ENCODE measurements around the gene C5orf47. TPM values are rescaled to one million over a fixed set of nuclear protein-coding genes. Genes with fewer than 3 reads are reported as not detected.

C5orf47 gene
- total and polyA plus RNA-seq, 7 donors = not detected

DNA sequence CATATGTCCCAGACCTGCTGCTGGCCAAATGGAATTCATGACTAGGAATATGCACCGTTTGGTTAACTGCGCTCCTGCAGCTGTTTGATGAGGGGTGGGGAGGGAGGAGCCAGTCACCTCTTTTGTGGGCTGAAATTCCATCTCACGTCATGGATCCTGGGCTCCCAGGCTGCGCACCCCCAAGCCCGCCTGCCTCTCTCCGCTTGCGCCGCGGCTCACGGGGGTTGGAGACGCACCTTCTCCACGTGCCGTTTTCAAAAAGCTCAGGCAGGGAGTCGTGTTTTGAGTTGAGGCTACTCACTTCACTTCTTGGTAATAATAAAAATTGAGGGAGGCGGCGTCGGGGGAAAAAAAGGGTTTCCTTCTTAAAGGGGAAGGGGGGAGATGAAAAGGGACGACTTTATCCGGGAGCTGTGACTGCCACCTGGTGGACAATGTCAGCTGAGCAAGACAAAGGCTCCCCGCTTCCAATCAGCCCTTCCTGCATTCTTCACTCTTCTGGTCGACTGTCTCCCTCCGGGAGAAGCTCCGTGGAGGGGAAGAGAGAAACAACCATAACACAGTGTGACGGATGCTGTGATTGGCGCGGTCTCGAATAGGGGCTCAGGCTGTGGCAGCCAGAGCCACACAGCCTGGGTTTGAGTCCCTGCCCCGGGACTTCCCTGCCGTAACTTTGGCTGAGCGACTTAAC is 15.9 kb upstream of the C5orf47 start:
- H3K27ac ChIP-seq = peak overlapping the region in 2 of 4 donors; percentile 15 to 38
- intact Hi-C loops (cut with DNase I) = loop anchor here (1.0 to 2.0 kb wide), 2 partner anchors 82 to 354 kb away; no protein-coding TSS in a partner anchor
- WGBS, 2 donors = 5 to 6% methylated on average over 30 of the region's 30 CpGs

DNA sequence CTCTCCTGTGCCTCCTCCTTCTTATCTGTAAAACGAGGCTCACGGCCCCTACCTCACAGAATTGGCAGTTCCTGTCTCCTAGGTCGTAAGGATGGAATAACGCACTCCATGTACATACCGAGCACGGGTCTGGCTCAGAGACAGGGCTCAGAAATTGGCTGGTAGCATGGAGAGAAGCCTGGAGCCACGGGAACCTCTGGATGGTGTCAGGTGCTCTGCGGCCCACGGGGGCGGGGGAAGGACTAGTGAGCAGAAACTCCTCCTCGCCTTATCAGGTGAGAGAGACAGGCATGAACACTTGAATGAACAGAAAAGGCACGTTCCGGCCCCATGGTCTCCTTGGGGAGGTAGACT is 15.4 kb upstream of the C5orf47 start:
- H3K36me3 ChIP-seq = no peaks in the 10 kb centered on the region
- H3K27me3 ChIP-seq = no peaks in the 10 kb centered on the region
- H3K9me3 ChIP-seq = no peaks in the 10 kb centered on the region
- intact Hi-C loops (cut with DNase I) = loop anchor here (1.0 to 2.0 kb wide), 2 partner anchors 83 to 354 kb away; no protein-coding TSS in a partner anchor
- TF ChIP-seq POLR2AphosphoS5 (IDR thresholded peaks at IDR 0.05) = no peak
- no peak for TF ChIP-seq POLR2A (IDR thresholded peaks at IDR 0.05)
- no peak for TF ChIP-seq EP300 (IDR thresholded peaks at IDR 0.05)
- TF ChIP-seq, protein P1, sequence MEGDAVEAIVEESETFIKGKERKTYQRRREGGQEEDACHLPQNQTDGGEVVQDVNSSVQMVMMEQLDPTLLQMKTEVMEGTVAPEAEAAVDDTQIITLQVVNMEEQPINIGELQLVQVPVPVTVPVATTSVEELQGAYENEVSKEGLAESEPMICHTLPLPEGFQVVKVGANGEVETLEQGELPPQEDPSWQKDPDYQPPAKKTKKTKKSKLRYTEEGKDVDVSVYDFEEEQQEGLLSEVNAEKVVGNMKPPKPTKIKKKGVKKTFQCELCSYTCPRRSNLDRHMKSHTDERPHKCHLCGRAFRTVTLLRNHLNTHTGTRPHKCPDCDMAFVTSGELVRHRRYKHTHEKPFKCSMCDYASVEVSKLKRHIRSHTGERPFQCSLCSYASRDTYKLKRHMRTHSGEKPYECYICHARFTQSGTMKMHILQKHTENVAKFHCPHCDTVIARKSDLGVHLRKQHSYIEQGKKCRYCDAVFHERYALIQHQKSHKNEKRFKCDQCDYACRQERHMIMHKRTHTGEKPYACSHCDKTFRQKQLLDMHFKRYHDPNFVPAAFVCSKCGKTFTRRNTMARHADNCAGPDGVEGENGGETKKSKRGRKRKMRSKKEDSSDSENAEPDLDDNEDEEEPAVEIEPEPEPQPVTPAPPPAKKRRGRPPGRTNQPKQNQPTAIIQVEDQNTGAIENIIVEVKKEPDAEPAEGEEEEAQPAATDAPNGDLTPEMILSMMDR (IDR thresholded peaks at IDR 0.05) = no peak
- peak overlapping the region; percentile 18 to 51 (median 46) for H3K4me3 ChIP-seq
- no peak for DNase-seq
- peak overlapping the region in 2 of 4 donors; percentile 15 to 38 for H3K27ac ChIP-seq
- peaks cover 0 to 11% (median 5%) of the 10 kb centered on the region in 4 donors for H3K4me1 ChIP-seq
- WGBS, 2 donors = 7 to 21% methylated on average over 13 of the region's 13 CpGs

More for the DNA sequence above, 15.9 kb upstream of the C5orf47 start:
- peaks cover 0 to 11% (median 5%) of the 10 kb centered on the region in 4 donors for H3K4me1 ChIP-seq
- no peaks in the 10 kb centered on the region for H3K9me3 ChIP-seq
- H3K36me3 ChIP-seq = no peaks in the 10 kb centered on the region
- peak overlapping the region; percentile 18 to 51 (median 46) for H3K4me3 ChIP-seq
- TF ChIP-seq POLR2A (IDR thresholded peaks at IDR 0.05) = no peak
- TF ChIP-seq EP300 (IDR thresholded peaks at IDR 0.05) = no peak
- no peak for TF ChIP-seq POLR2AphosphoS5 (IDR thresholded peaks at IDR 0.05)
- TF ChIP-seq, protein P1 (IDR thresholded peaks at IDR 0.05) = peak; percentile 78 to 93 (median 88)
- DNase-seq = peak; percentile 91
- no peaks in the 10 kb centered on the region for H3K27me3 ChIP-seq

DNA sequence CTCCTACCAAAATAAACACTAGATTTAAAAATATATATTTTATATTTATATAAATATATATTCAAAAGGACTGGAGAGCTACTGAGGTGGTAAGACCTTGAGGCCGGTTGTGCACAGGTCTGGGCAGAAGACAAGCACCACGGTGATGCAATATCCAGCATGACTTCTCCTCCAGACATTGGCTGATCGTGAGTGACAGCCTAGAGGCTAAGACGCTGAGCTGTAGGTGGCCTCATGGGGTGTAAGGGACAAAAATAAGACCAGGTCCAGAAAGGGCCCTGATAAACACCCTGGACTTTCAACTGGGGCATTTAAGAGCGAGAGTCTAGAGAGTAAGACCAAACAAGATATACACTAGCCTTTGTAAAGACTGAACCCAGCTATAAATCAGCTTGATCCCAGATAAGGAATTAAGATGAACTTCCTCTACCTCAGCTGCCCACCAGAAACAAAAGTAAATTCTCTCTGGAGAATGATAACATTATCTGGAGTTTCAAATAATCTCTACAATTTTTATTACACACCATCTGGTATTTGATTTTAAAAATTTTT is 14.2 kb upstream of the C5orf47 start:
- Histone ChIP-seq H3K27me3 (peaks cover 0 to under 1% (median 0%) of the 10 kb centered on the region in 3 donors), H3K4me3 (no peak overlapping the region), H3K27ac (no peak overlapping the region), H3K36me3 (no peaks in the 10 kb centered on the region), H3K9me3 (no peaks in the 10 kb centered on the region), H3K4me1 (peaks cover 0 to 11% (median 5%) of the 10 kb centered on the region in 4 donors)
- intact Hi-C loops (cut with DNase I) = no loop called here
- TF ChIP-seq POLR2A (IDR thresholded peaks at IDR 0.05) = no peak
- no peak for TF ChIP-seq EP300 (IDR thresholded peaks at IDR 0.05)
- TF ChIP-seq, protein P1 (IDR thresholded peaks at IDR 0.05) = no peak
- no peak for TF ChIP-seq POLR2AphosphoS5 (IDR thresholded peaks at IDR 0.05)
- no peak for DNase-seq
- WGBS, 2 donors = 74 to 76% methylated on average over 5 of the region's 5 CpGs

DNA sequence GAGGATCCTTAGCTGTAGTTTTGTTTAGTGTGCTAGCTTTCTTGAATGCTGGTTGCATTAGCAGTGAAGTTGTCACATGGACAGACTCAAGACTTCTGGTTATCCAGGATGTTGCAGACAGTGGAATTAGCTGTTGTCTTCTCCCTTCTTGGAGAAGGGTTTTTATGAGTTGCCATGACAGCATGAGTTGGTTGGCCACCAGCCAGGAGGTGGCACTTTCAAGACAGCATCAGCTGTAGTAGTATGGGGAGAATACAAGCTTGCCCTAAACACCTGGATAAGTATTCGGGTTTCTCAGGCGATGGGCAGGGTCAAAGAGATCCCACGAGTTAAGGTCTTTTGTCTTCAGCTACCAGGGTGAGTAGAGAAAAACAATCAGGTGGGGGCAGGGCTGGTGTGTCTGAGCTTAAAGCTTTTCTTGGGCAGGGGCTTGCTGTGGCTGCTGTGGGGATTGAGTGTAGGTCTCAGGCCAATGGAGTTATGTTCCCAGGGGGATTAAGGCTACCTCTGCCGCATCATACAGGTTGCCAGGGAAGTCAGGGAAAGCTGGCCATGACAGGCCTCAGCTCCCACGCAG is 7.7 kb upstream of the C5orf47 start:
- Histone ChIP-seq H3K4me1 (no peaks in the 10 kb centered on the region), H3K9me3 (peaks cover 0 to 3% (median 0%) of the 10 kb centered on the region in 4 donors), H3K27me3 (peaks cover 0 to 21% (median 0%) of the 10 kb centered on the region in 3 donors), H3K36me3 (no peaks in the 10 kb centered on the region), H3K27ac (no peak overlapping the region), H3K4me3 (no peak overlapping the region)
- WGBS, 2 donors = 67 to 70% methylated on average over 5 of the region's 5 CpGs
- TF ChIP-seq POLR2AphosphoS5 (IDR thresholded peaks at IDR 0.05) (no peak), POLR2A (IDR thresholded peaks at IDR 0.05) (no peak), EP300 (IDR thresholded peaks at IDR 0.05) (no peak)
- TF ChIP-seq, protein P1 (IDR thresholded peaks at IDR 0.05) = no peak
- intact Hi-C loops (cut with DNase I) = no loop called here
- DNase-seq = no peak

Data from sigmoid colon (tissue), 7 donors.